ENCODE results near the gene CUX1. TPM values are rescaled to one million over a fixed set of nuclear protein-coding genes. Genes with fewer than 3 reads are reported as not detected.
A peak's percentile ranks its signal among the peaks of the same experiment; 100 is the strongest.

Gene CUX1
- total RNA-seq, 4 donors from 2014 or later: 40.0 to 55.9 (median 47.3) TPM

GRCh38 chr7:101947899-101948298 is 130.5 kb downstream of the CUX1 start:
- Histone ChIP-seq H3K4me3 (no peak overlapping the region), H3K27ac (peak overlapping the region in 3 of 4 donors; percentile 33 to 65 (median 61)), H3K36me3 (no peaks in the 10 kb centered on the region), H3K9me3 (no peaks in the 10 kb centered on the region), H3K4me1 (peaks cover 5 to 64% (median 36%) of the 10 kb centered on the region in 3 donors), H3K27me3 (no peaks in the 10 kb centered on the region)
- 58 to 64% methylated on average over 10 of the region's 10 CpGs for WGBS, 2 donors
- TF ChIP-seq POLR2A (IDR thresholded peaks at IDR 0.05) (no peak), CTCF (IDR thresholded peaks at IDR 0.05) (no peak)
- DNase-seq: no peak
- intact Hi-C loops (cut with DNase I): no loop called here

- peaks cover 9 to 64% (median 36%) of the 10 kb centered on the region in 3 donors for H3K4me1 ChIP-seq
- H3K27ac ChIP-seq: peak overlapping the region in 3 of 4 donors; percentile 33 to 65 (median 61)
- 94 to 98% methylated on average over 2 to 4 of the region's 4 CpGs for WGBS, 2 donors
- TF ChIP-seq CTCF (IDR thresholded peaks at IDR 0.05) (no peak), POLR2A (IDR thresholded peaks at IDR 0.05) (no peak)
- no peaks in the 10 kb centered on the region for H3K36me3 ChIP-seq
- no peaks in the 10 kb centered on the region for H3K9me3 ChIP-seq
- H3K4me3 ChIP-seq: no peak overlapping the region
- H3K27me3 ChIP-seq: no peaks in the 10 kb centered on the region
- intact Hi-C loops (cut with DNase I): no loop called here
- no peak for DNase-seq
Observed at GRCh38 chr7:101948650-101949049, 131.2 kb downstream of the CUX1 start.

- 76 to 79% methylated on average over 4 of the region's 4 CpGs for WGBS, 2 donors
- TF ChIP-seq CTCF (IDR thresholded peaks at IDR 0.05): no peak
Observed at GRCh38 chr7:101950450-101951119, 133.2 kb downstream of the CUX1 start.

GRCh38 chr7:101951757-101952156 is 134.3 kb downstream of the CUX1 start:
- H3K4me1 ChIP-seq: peaks cover 6 to 48% (median 33%) of the 10 kb centered on the region in 3 donors
- H3K27ac ChIP-seq: peak overlapping the region in 1 of 4 donors; percentile 85
- H3K4me3 ChIP-seq: no peak overlapping the region
- H3K27me3 ChIP-seq: no peaks in the 10 kb centered on the region
- 94% methylated on average over 6 of the region's 6 CpGs for WGBS, 2 donors
- intact Hi-C loops (cut with DNase I): no loop called here
- TF ChIP-seq POLR2A (IDR thresholded peaks at IDR 0.05) (no peak), CTCF (IDR thresholded peaks at IDR 0.05) (no peak)
- no peaks in the 10 kb centered on the region for H3K9me3 ChIP-seq
- DNase-seq: no peak
- no peaks in the 10 kb centered on the region for H3K36me3 ChIP-seq

More at GRCh38 chr7:101950450-101951119, 133.2 kb downstream of the CUX1 start:
- intact Hi-C loops (cut with DNase I): no loop called here
- Histone ChIP-seq H3K4me1 (peaks cover 6 to 55% (median 37%) of the 10 kb centered on the region in 3 donors), H3K27me3 (no peaks in the 10 kb centered on the region), H3K4me3 (no peak overlapping the region), H3K27ac (peak overlapping the region in 3 of 4 donors; percentile 28 to 65 (median 29)), H3K9me3 (no peaks in the 10 kb centered on the region), H3K36me3 (no peaks in the 10 kb centered on the region)
- no peak for DNase-seq

GRCh38 chr7:101952355-101953247 is 135.2 kb downstream of the CUX1 start:
- DNase-seq: no peak
- Histone ChIP-seq H3K36me3 (no peaks in the 10 kb centered on the region), H3K27me3 (no peaks in the 10 kb centered on the region), H3K4me1 (peaks cover 6 to 43% (median 33%) of the 10 kb centered on the region in 3 donors), H3K27ac (peak overlapping the region; percentile 61 to 85 (median 70)), H3K4me3 (peak overlapping the region in 1 of 4 donors; percentile 6), H3K9me3 (no peaks in the 10 kb centered on the region)
- WGBS, 2 donors: 73 to 76% methylated on average over 21 to 29 of the region's 29 CpGs
- no peak for TF ChIP-seq CTCF (IDR thresholded peaks at IDR 0.05)
- TF ChIP-seq POLR2A (IDR thresholded peaks at IDR 0.05): no peak
- intact Hi-C loops (cut with DNase I): no loop called here

Data from esophagus squamous epithelium (tissue), 5 donors.